GM19468 (cell line): Measurements from ENCODE around the gene NT5C1B.

Experiments
- ATAC-seq: cut with Tn5 transposase; IDR thresholded peaks from one replicate; pipeline ENCODE4 v1.9.1; 2021; ENCODE audit warnings: mild to moderate bottlenecking, moderate library complexity, moderate number of reproducible peaks; ENCODE audit not compliant: unreplicated experiment; ENCODE audit errors: extremely low read depth

The NT5C1B gene

DNA sequence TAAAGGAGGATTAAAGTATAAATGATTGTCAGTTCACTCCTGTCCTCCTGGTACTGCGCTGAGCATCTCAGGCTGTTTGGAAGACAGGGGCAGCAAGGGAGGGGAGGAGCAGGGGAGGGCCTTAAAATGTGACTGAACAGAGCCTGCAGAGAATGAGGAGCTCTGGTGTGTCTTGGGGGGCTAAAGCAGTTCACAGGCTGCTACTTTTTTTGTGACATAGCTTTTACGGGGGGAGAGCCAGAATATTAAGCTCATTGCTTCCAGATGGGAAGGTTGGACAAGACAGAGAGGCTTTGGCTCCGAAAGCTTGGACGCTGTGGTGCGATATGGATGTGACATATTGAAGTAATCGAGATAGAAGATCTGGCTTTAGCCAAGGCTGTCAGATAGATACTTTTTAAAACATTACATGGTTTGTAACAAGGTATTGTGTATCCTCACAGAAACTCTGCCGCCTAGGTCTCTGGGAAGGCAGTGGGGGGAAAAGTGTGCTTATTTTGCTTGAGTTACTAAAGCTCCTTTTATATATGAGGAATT lies 69.4 kb downstream of the NT5C1B start:
- ATAC-seq, result no peak

DNA sequence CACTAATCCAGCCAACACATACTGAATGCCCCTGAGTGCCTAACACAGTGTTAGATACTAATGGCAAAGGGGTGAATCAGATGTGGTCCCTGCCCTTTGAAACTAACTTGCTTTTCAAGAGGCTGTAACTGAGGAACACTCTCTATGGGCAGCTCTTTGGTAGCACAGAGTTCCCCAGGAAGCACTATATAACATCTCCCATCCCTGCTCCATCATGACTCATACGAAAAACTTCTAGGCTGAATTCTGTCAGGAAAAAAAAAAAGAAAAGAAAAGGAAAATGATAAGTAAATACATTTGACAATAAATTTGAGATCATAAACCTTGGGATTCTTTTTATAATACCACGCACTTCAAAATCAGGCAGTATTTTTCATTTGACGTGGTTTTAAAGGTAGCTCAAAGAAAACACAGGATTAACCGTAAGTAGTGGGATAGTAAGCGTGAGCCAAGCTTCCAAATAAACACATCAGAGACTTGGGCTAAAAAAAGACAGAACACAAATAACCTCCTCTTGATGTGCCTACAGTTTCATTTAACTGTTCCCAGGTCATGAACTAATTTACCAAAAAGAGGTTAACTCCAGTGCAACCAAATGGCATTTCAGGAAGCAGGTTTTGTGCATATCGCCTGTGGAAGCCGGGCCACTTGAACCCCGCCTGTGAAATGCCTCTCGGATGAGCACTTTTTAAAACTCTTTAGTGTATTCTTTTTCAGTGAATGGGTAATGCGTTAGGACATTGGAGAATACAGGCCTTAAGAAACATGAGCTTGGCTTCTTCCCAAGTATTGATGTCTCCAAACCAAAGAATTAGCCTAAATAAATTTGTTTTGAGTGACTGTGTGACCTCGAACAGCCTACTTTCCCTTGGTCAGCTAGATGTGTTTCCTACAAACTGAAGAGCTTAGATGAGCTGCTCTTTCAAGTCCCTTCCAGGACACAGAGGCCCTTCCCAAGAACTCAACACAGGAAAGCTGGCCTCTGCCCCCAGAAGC lies 71.0 kb downstream of the NT5C1B start:
- no peak for ATAC-seq

DNA sequence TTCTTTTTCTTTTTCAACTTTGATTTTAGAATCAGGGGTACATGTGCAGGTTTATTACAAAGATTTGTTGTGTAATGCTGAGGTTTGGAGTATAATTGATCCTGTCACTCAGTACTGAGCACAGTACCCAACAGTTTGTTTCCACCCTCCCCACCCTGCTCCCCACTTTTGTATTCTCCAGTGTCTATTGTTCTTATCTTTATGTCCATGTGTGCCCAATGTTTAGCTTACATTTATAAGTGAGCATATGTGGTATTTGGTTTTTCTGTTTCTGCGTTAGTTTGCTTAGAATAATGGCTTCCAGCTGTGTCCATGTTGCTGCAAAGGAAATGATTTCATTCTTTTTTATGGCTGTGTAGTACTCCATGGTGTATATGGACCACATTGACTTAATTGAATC lies 72.0 kb downstream of the NT5C1B start:
- ATAC-seq, result no peak

DNA sequence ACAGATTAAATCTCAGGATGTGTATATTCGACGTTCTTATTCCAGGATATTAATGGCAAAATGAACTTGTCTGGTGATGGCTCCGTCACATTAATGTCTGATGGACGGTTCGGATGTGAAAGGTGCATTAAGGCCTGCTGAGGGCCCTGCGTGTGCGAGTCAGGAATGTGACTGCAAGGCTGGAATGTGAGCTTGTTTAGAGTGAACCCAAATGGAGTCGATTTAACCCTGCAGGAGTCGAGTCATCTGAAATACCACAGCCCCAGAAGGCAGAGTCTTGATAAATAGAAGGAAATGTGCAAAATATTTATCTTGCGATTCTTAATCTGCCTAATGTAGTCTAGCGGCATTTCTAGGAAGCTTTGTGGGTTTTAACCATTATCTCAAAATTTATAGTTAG lies 73.3 kb downstream of the NT5C1B start:
- ATAC-seq, result no peak

DNA sequence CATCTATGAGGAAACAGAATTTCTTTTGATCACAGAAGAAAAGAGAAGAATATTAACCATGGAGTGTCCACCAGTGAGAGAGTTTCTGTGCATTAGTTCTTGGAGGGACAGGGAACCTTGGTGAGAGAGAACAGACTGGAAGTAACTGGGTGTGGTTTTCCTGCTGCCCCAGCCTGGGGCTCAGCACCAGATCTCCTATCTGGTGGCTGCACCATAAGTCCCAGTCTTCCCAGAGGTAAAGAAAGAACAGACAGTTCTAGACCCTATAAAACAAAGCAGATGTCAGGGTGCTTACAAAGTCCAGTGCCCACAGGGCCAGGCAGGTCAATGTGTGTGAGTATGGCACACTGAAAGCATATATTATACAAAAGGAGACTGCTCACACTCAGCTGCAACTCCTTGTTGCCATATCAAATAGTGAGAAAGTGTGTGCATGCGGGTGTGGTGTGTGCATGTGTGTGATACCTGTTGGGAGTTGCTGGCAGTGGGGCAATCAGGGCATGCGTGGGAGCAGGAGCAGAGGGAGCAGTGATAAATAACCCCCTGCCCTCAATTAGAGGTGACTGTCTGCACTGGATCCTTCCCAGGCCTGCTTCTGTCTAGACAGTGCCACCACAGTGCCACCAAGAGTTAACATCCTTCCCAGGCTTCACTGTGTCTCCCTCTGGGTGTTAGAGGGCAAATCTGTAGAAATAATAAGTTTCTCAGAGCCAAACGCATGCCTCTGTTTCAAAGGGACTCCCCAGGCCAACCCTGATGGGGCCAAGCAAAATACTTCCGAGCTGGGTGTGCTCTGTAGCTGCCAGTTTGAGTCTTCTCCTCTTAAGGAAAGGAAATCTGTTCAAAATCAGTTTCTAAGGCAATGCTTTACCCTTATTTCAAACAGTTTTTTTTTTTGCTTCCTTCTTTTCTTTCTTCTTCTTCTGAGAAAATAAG lies 74.6 kb downstream of the NT5C1B start:
- no peak for ATAC-seq
